C4-2B (cell line): Measurements from ENCODE around the gene C7orf33.

Experiments
- ZFX ChIP-seq: fragments of 450-650 bp; IDR thresholded peaks from 2 replicates; pipeline ENCODE4 v1.6.1; 2017
- TF ChIP-seq, protein P1 (sequence below): fragments of 450-650 bp; conservative IDR thresholded peaks from 2 replicates; pipeline ENCODE4 v1.5.1; 2017; ENCODE audit warnings: mild to moderate bottlenecking

DNA sequence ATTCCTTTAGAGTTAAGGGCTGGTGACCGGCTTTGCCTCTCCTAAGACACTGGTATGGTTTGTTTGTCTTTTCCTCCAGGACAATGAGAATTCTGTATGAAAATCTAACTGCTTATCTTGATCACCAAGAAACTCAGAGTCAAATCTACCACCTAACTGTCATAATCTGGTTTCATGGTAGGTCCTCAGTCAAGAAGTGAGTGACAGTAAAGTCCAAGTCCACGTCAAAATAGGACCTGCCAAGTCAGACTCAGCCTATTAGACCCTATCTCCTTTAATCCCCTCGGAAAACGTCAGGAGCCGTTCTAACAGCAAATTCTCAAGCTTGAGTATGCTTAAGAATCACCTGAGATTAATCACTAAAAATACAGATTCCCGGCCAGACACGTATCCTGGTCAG lies 37.4 kb downstream of the C7orf33 start:
- TF ChIP-seq, protein P1, sequence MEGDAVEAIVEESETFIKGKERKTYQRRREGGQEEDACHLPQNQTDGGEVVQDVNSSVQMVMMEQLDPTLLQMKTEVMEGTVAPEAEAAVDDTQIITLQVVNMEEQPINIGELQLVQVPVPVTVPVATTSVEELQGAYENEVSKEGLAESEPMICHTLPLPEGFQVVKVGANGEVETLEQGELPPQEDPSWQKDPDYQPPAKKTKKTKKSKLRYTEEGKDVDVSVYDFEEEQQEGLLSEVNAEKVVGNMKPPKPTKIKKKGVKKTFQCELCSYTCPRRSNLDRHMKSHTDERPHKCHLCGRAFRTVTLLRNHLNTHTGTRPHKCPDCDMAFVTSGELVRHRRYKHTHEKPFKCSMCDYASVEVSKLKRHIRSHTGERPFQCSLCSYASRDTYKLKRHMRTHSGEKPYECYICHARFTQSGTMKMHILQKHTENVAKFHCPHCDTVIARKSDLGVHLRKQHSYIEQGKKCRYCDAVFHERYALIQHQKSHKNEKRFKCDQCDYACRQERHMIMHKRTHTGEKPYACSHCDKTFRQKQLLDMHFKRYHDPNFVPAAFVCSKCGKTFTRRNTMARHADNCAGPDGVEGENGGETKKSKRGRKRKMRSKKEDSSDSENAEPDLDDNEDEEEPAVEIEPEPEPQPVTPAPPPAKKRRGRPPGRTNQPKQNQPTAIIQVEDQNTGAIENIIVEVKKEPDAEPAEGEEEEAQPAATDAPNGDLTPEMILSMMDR: no peak
- TF ChIP-seq ZFX: no peak
